H1 (cell line): ENCODE results near the gene FRMD3. TPM values are rescaled to one million over a fixed set of nuclear protein-coding genes. Genes with fewer than 3 reads are reported as not detected.

Source experiments
- CTCF ChIA-PET: fragments of 300-600 bp; sonication (Branson Sonifier 250); formaldehyde crosslinking; loops from one replicate; lab custom pipeline; 2021; ENCODE audit not compliant: partially characterized antibody; lab: Charles Lee
- POLR2A ChIA-PET: fragments of 300-600 bp; sonication (Branson Sonifier 250); formaldehyde crosslinking; loops from one replicate; lab custom pipeline; 2021; ENCODE audit warnings: inconsistent platforms; ENCODE audit not compliant: partially characterized antibody; lab: Charles Lee
- DNase-seq, 2 experiments: peaks; one replicate each; pipeline versions ENCODE4 v3.0.0 to v3.0.0-alpha.2; 2010 to 2022; ENCODE audit warnings: low spot score in 2 of 2, low read depth in 1 of 2, mixed read lengths in 1 of 2
- FAIRE-seq: peaks from 2 replicates; lab custom pipeline; 2011; peaks lifted over from hg19 to GRCh38; lab: Jason Lieb, UNC
- H2AFZ ChIP-seq: 2 replicates; pipeline ENCODE4 v1.8.1; 2012; ENCODE audit warnings: low read length, inconsistent platforms
- H2AK5ac ChIP-seq: 2 replicates; pipeline ENCODE4 v1.6.1; 2013; ENCODE audit warnings: low read depth, low read length
- H2BK120ac ChIP-seq: replicated peaks from 2 replicates; pipeline ENCODE3; 2013; ENCODE audit warnings: low read depth, low read length, inconsistent platforms
- H2BK12ac ChIP-seq: 2 replicates; pipeline ENCODE4 v1.6.1; 2013; ENCODE audit warnings: low read depth, low read length
- H2BK15ac ChIP-seq: 2 replicates; pipeline ENCODE4 v1.6.1; 2013; ENCODE audit warnings: low read length
- H2BK20ac ChIP-seq: 2 replicates; pipeline ENCODE4 v1.6.1; 2013; ENCODE audit warnings: low read length
- H2BK5ac ChIP-seq: 2 replicates; pipeline ENCODE4 v1.6.1; 2013; ENCODE audit warnings: low read depth, low read length
- H3K14ac ChIP-seq: 2 replicates; pipeline ENCODE4 v1.6.1; 2013; ENCODE audit warnings: inconsistent platforms; ENCODE audit not compliant: insufficient read length
- H3K18ac ChIP-seq: 2 replicates; pipeline ENCODE4 v1.6.1; 2013; ENCODE audit warnings: low read length; ENCODE audit errors: extremely low read depth
- H3K23ac ChIP-seq: 2 replicates; pipeline ENCODE4 v1.6.1; 2013; ENCODE audit warnings: inconsistent platforms; ENCODE audit not compliant: insufficient read length
- H3K23me2 ChIP-seq: 2 replicates; pipeline ENCODE4 v1.6.1; 2013; ENCODE audit warnings: low read depth, low read length
- H3K27ac ChIP-seq: 2 replicates; pipeline ENCODE4 v1.6.1; 2011; ENCODE audit warnings: low read depth, low read length, inconsistent platforms
- H3K27me3 ChIP-seq, 4 experiments: replicated peaks in 1 of 4; 1 replicate in 1 of 4; 2 replicates in 3 of 4; pipeline versions ENCODE4 v1.6.1 to v1.8.1; 2011 to 2013; ENCODE audit warnings: low read length in 3 of 4, mild to moderate bottlenecking in 3 of 4, inconsistent platforms in 2 of 4, mixed read lengths in 2 of 4, moderate library complexity in 1 of 4; ENCODE audit not compliant: control insufficient read depth in 3 of 4, insufficient read depth in 3 of 4; ENCODE audit errors: extremely low read depth in 1 of 4
- H3K36me3 ChIP-seq, 4 experiments: 2 replicates each; pipeline versions ENCODE4 v1.6.1 to v1.8.1; 2011 to 2013; ENCODE audit warnings: mild to moderate bottlenecking in 4 of 4, low read length in 3 of 4, moderate library complexity in 2 of 4, control low read depth in 1 of 4, inconsistent platforms in 1 of 4; ENCODE audit not compliant: insufficient read depth in 4 of 4, control insufficient read depth in 2 of 4
- H3K4ac ChIP-seq: replicated peaks from 2 replicates; pipeline ENCODE3; 2013; ENCODE audit warnings: low read length, low read depth, mixed read lengths, inconsistent platforms; ENCODE audit not compliant: insufficient read length
- H3K4me1 ChIP-seq, 4 experiments: replicated peaks in 1 of 4; 1 replicate in 1 of 4; 2 replicates in 3 of 4; pipeline versions ENCODE4 v1.6.1 to v1.8.1; 2011 to 2013; ENCODE audit warnings: low read length in 3 of 4, inconsistent platforms in 2 of 4, mixed read lengths in 1 of 4; ENCODE audit not compliant: insufficient read depth in 4 of 4, control insufficient read depth in 3 of 4
- H3K4me2 ChIP-seq, 2 experiments: 2 replicates each; pipeline versions ENCODE4 v1.6.1 to v1.8.1; 2011 to 2013; ENCODE audit warnings: low read depth in 2 of 2, low read length in 2 of 2, control low read depth in 1 of 2, inconsistent platforms in 1 of 2, mild to moderate bottlenecking in 1 of 2; ENCODE audit not compliant: insufficient read depth in 1 of 2
- H3K4me3 ChIP-seq, 4 experiments: fragments of 200-600, 300-600 bp in 1 of 4; sonication (generic), shearing (Covaris generic), sonication (Bioruptor Twin) in 1 of 4; 2 replicates each; pipeline versions ENCODE4 v1.5.1 to v1.8.1; 2011 to 2016; ENCODE audit warnings: low read length in 4 of 4, low read depth in 3 of 4, control low read depth in 2 of 4, inconsistent platforms in 2 of 4, mild to moderate bottlenecking in 2 of 4, mixed read lengths in 1 of 4, moderate library complexity in 1 of 4; ENCODE audit not compliant: insufficient read depth in 2 of 4; ENCODE audit errors: extremely low read depth in 1 of 4
- H3K56ac ChIP-seq: replicated peaks from 2 replicates; pipeline ENCODE3; 2013; ENCODE audit warnings: low read depth, mild to moderate bottlenecking, mixed read lengths, low read length, inconsistent platforms; ENCODE audit not compliant: insufficient read length
- H3K79me1 ChIP-seq: 2 replicates; pipeline ENCODE4 v1.6.1; 2013; ENCODE audit warnings: low read depth, low read length, control low read depth
- H3K79me2 ChIP-seq, 2 experiments: 2 replicates each; pipeline versions ENCODE4 v1.6.1 to v1.8.1; 2012 to 2013; ENCODE audit warnings: low read length in 2 of 2, mild to moderate bottlenecking in 2 of 2, inconsistent platforms in 1 of 2; ENCODE audit not compliant: insufficient read depth in 2 of 2, control insufficient read depth in 1 of 2
- H3K9ac ChIP-seq, 4 experiments: replicated peaks in 1 of 4; 1 replicate in 1 of 4; 2 replicates in 3 of 4; pipeline versions ENCODE4 v1.6.1 to v1.8.1; 2011 to 2013; ENCODE audit warnings: low read depth in 3 of 4, low read length in 3 of 4, control low read depth in 2 of 4, mild to moderate bottlenecking in 2 of 4, moderate library complexity in 2 of 4, inconsistent platforms in 1 of 4; ENCODE audit errors: extremely low read depth in 1 of 4
- H3K9me3 ChIP-seq, 2 experiments: 2 replicates each; pipeline versions ENCODE4 v1.6.1 to v1.8.1; 2012 to 2013; ENCODE audit warnings: mild to moderate bottlenecking in 2 of 2, moderate library complexity in 2 of 2, control low read depth in 1 of 2, inconsistent platforms in 1 of 2, low read depth in 1 of 2, low read length in 1 of 2, mixed read lengths in 1 of 2; ENCODE audit not compliant: insufficient read depth in 2 of 2
- H4K20me1 ChIP-seq, 2 experiments: replicated peaks in 1 of 2; 2 replicates each; pipeline versions ENCODE3 to v1.8.1; 2011 to 2013; ENCODE audit warnings: inconsistent platforms in 2 of 2, low read length in 2 of 2, mild to moderate bottlenecking in 1 of 2; ENCODE audit not compliant: insufficient read depth in 2 of 2, control insufficient read depth in 1 of 2
- H4K5ac ChIP-seq: 2 replicates; pipeline ENCODE4 v1.6.1; 2013; ENCODE audit warnings: low read length, low read depth, mixed read lengths, inconsistent platforms; ENCODE audit not compliant: insufficient read length
- H4K8ac ChIP-seq: 2 replicates; pipeline ENCODE4 v1.8.0; 2013; ENCODE audit warnings: mild to moderate bottlenecking, moderate library complexity, low read length, inconsistent platforms; ENCODE audit not compliant: insufficient read depth; ENCODE audit errors: extremely low read depth
- H4K91ac ChIP-seq: replicated peaks from 2 replicates; pipeline ENCODE3; 2013; ENCODE audit warnings: low read length, mixed read lengths, inconsistent platforms; ENCODE audit not compliant: insufficient read length
- ATF3 ChIP-seq: IDR thresholded peaks from 2 replicates; pipeline ENCODE4 v1.6.1; 2011; ENCODE audit warnings: low read depth, mild to moderate bottlenecking, low read length; ENCODE audit not compliant: insufficient read depth
- CBX8 ChIP-seq: fragments of 300-800, 300-1000 bp; sonication (generic); IDR thresholded peaks from 2 replicates; pipeline ENCODE4 v1.7.1; 2016; ENCODE audit warnings: low read depth, low read length, borderline replicate concordance
- CEBPB ChIP-seq: IDR thresholded peaks from 2 replicates; pipeline ENCODE4 v1.6.1; 2012; ENCODE audit warnings: low read depth, low read length
- E2F6 ChIP-seq: IDR thresholded peaks from 2 replicates; pipeline ENCODE4 v1.6.1; 2012; ENCODE audit warnings: inconsistent platforms
- EZH2 ChIP-seq: fragments of 200-600 bp; sonication (generic); IDR thresholded peaks from 2 replicates; pipeline ENCODE4 v1.7.1; 2012; ENCODE audit warnings: low read depth, mild to moderate bottlenecking, moderate library complexity, low read length, inconsistent platforms; ENCODE audit not compliant: severe bottlenecking
- HDAC6 ChIP-seq: IDR thresholded peaks from one replicate; pipeline ENCODE4 v1.7.1; 2012; ENCODE audit warnings: low read depth, mild to moderate bottlenecking, inconsistent platforms, low read length, moderate library complexity
- KDM4A ChIP-seq: IDR thresholded peaks from one replicate; pipeline ENCODE4 v1.7.1; 2012; ENCODE audit warnings: low read depth, mild to moderate bottlenecking, moderate library complexity, low read length, inconsistent platforms; ENCODE audit not compliant: severe bottlenecking
- NRF1 ChIP-seq: IDR thresholded peaks from 2 replicates; pipeline ENCODE4 v1.6.1; 2011; ENCODE audit warnings: mild to moderate bottlenecking, low read depth, low read length, improper control_type of control experiment
- POLR2A ChIP-seq, 2 experiments: IDR thresholded peaks; 1 replicate in 1 of 2; 2 replicates in 1 of 2; pipeline ENCODE4 v1.6.1; 2011; ENCODE audit warnings: low read depth in 2 of 2, low read length in 2 of 2, mild to moderate bottlenecking in 2 of 2; ENCODE audit errors: control extremely low read depth in 1 of 2
- RBBP5 ChIP-seq: IDR thresholded peaks from 2 replicates; pipeline ENCODE4 v1.7.1; 2012; ENCODE audit warnings: low read depth, mild to moderate bottlenecking, inconsistent platforms, low read length, moderate library complexity, borderline replicate concordance
- RNF2 ChIP-seq: fragments of 200-900, 300-1000 bp; sonication (generic); IDR thresholded peaks from 2 replicates; pipeline ENCODE4 v1.7.1; 2016; ENCODE audit warnings: borderline replicate concordance, low read depth, mild to moderate bottlenecking, antibody characterized with exemption, low read length; ENCODE audit not compliant: poor library complexity, severe bottlenecking; ENCODE audit errors: missing control alignments
- RXRA ChIP-seq: IDR thresholded peaks from 2 replicates; pipeline ENCODE4 v1.6.1; 2011; ENCODE audit warnings: low read depth, mild to moderate bottlenecking, low read length, moderate library complexity; ENCODE audit not compliant: insufficient read depth
- SUZ12 ChIP-seq: fragments of 200-600 bp; sonication (generic); IDR thresholded peaks from 2 replicates; pipeline ENCODE4 v1.6.1; 2012; ENCODE audit warnings: mild to moderate bottlenecking, inconsistent platforms, low read length, moderate library complexity, mixed read lengths
- TEAD4 ChIP-seq: IDR thresholded peaks from 2 replicates; pipeline ENCODE4 v1.6.1; 2012; ENCODE audit warnings: low read depth, low read length, inconsistent platforms, mixed read lengths
- polyA plus RNA-seq, 7 experiments: library from polyadenylated mRNA; depleted of rRNA in 3 of 7; stranded (reverse) in 5 of 7; unstranded in 2 of 7; fragments of >200 nt in 5 of 7; fragments of 200-250 nt in 2 of 7; gene quantifications; 1 replicate in 5 of 7; 2 replicates in 1 of 7; 4 replicates in 1 of 7; pipeline versions ENCODE4 v1.2.1 to v1.2.3, GENCODE V29; 2011 to 2013; ENCODE audit warnings: missing spikeins in 2 of 7, mixed read lengths in 2 of 7
- total RNA-seq: library from RNA; stranded (reverse); fragmentation: NEBNext Ultra II Directional; extraction: Animal tissue kit (Norgen Biotek cat#: 25700); gene quantifications from 2 replicates; pipeline ENCODE4 v1.2.1, GENCODE V29; 2021

Gene FRMD3
- total and polyA plus RNA-seq, 2 of the 8 experiments (the other 6 are each of a cell fraction or from before 2014, with no cell fraction given), result 0.15 to 1.4 TPM

GRCh38 chr9:83382421-83382820 lies 155.8 kb downstream of the FRMD3 start:
- no peaks in the 10 kb centered on the region for H3K79me2 ChIP-seq
- no peak for DNase-seq
- no peak overlapping the region for H3K4me3 ChIP-seq
- no peak overlapping the region for H2BK15ac ChIP-seq
- no peak overlapping the region for H4K5ac ChIP-seq
- no peak overlapping the region for H3K27ac ChIP-seq
- no peaks in the 10 kb centered on the region for H3K36me3 ChIP-seq
- H3K56ac ChIP-seq, result no peak overlapping the region
- FAIRE-seq, result no peak
- H2BK20ac ChIP-seq, result no peak overlapping the region
- H3K9ac ChIP-seq, result no peak overlapping the region
- H2AFZ ChIP-seq, result no peak overlapping the region
- H2BK5ac ChIP-seq, result no peak overlapping the region
- H4K20me1 ChIP-seq, result no peaks in the 10 kb centered on the region
- H2BK12ac ChIP-seq, result no peak overlapping the region
- no peaks in the 10 kb centered on the region for H3K27me3 ChIP-seq
- no peak overlapping the region for H3K14ac ChIP-seq
- 0 out of 4 replicates have a peak, but pooled peaks cover 0 to 5% of the 10 kb centered on the region in 2 experiments for H3K9me3 ChIP-seq
- no peak overlapping the region for H3K18ac ChIP-seq
- no peak overlapping the region for H2AK5ac ChIP-seq
- H3K23me2 ChIP-seq, result no peaks in the 10 kb centered on the region
- H3K4me1 ChIP-seq, result no peaks in the 10 kb centered on the region
- ChIA-PET CTCF (interaction anchor here (0.6 to 1.2 kb wide), 4 partner anchors 20 to 1280 kb away, joined by 3 to 6 read pairs (median 4); no protein-coding TSS in a partner anchor), POLR2A (no interaction called here)
- H2BK120ac ChIP-seq, result no peak overlapping the region
- H3K79me1 ChIP-seq, result no peaks in the 10 kb centered on the region
- H3K4me2 ChIP-seq, result no peak overlapping the region
- H4K8ac ChIP-seq, result no peak overlapping the region
- H3K23ac ChIP-seq, result no peak overlapping the region
- no peak overlapping the region for H3K4ac ChIP-seq
- H4K91ac ChIP-seq, result no peak overlapping the region
- TF ChIP-seq CEBPB (no peak), TEAD4 (no peak), NRF1 (no peak), E2F6 (no peak), RBBP5 (no peak), HDAC6 (no peak), CBX8 (no peak), EZH2 (no peak), KDM4A (no peak), SUZ12 (no peak), ATF3 (no peak), RNF2 (no peak), POLR2A (IDR thresholded peaks at IDR 0.05; ENCODE audit: control extremely low read depth in 1 of 2, low read depth in 2 of 2, low read length in 2 of 2) (no peak), RXRA (no peak)
